ENCODE results near the gene ZC3H15.

The ZC3H15 gene

GRCh38 chr2:186554429-186554828, 68.4 kb downstream of the ZC3H15 start:
- no peak for TF ChIP-seq CTCF (IDR thresholded peaks at IDR 0.05; ENCODE audit: low read depth, low read length)
- no peaks in the 10 kb centered on the region for H3K9me3 ChIP-seq
- H3K4me1 ChIP-seq = no peaks in the 10 kb centered on the region
- no peaks in the 10 kb centered on the region for H3K27me3 ChIP-seq
- no peak overlapping the region for H3K4me3 ChIP-seq (ENCODE audit: low read depth, low read length)
- H3K36me3 ChIP-seq = no peaks in the 10 kb centered on the region
- no peak for DNase-seq

DNA sequence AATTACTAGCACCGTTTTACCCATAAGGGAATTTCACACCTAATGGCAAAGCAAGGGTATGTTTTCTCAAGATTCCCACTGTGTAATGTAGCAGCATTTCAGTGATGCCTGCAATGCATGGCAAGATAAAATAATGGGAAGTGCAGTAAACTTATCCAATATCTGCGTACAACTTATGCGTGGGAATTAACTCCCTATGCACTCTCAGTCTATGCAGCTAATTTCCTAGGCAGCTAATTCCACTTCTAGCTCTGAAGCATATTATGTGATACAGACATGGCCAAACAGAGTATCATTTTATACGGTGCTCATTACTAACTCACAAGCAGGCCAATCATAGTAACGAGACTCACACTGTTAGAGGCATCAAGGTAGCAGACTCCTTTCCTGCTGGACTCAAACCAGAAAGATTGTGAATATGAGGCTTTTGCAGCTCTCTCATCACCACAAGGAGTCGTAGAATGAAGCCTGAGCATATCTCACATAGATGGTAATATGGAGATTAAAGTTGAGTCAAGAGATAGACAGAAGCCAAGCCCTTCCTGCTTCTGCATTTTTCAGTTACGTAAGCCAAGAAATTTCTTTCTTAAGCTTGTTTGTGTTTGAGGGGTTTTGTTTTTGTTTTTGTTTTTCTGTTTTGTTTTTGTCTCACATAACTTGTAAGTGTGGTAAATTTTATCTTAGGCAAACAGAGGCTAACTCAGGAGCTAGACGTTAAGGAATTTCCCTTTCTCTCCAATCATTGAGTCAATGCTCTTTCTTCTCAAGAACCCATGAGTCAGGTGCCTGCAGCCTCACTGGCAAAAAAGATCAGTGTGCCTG, 69.0 kb downstream of the ZC3H15 start:
- H3K36me3 ChIP-seq = no peaks in the 10 kb centered on the region
- TF ChIP-seq CTCF (IDR thresholded peaks at IDR 0.05; ENCODE audit: low read depth, low read length) = no peak
- no peaks in the 10 kb centered on the region for H3K9me3 ChIP-seq
- H3K4me1 ChIP-seq = no peaks in the 10 kb centered on the region
- no peaks in the 10 kb centered on the region for H3K27me3 ChIP-seq
- H3K4me3 ChIP-seq (ENCODE audit: low read depth, low read length) = no peak overlapping the region
- no peak for DNase-seq

DNA sequence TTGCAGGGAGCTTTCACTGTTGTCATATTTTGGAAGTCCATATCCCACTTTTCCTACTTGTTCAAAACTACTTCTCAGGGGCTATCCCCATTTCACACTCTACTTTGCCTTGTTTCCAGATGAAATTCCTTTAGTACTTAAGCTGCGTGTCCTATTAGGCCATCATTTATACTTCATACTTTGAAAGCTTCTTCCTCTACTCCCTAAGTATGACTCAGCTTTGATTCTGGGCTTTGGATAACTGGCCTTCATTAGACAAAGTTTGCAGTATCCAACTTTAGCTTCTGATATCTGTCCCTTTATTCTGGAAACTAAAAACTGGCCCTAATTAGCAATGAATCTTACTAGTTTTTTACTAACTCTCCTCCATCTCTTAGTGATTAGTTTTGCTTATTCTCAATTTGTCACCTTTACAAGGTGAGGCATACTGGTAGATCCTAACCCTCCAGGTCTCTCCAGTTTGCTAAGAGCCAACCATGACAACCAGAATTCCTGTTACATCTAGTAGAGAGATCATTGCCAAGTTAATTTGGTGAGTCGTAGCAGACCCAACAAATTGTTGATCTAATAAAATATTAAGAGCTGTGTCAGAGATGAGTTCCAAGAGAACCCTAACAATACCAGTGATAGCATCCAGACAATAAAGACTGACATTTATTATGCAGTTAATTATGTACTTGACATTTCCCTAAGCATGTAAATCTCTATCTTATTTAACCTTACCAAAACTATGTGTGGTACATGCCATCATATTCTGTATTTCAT, 72.6 kb downstream of the ZC3H15 start:
- TF ChIP-seq CTCF (IDR thresholded peaks at IDR 0.05; ENCODE audit: low read depth, low read length) = no peak
- H3K36me3 ChIP-seq = no peaks in the 10 kb centered on the region
- DNase-seq = no peak

More for the DNA sequence above, 72.6 kb downstream of the ZC3H15 start:
- Histone ChIP-seq H3K9me3 (no peaks in the 10 kb centered on the region), H3K27me3 (no peaks in the 10 kb centered on the region), H3K4me3 (ENCODE audit: low read depth, low read length) (no peak overlapping the region), H3K4me1 (no peaks in the 10 kb centered on the region)

Measured in BE2C (cell line).